Measurements from ENCODE around the gene TMEM267.

DNA sequence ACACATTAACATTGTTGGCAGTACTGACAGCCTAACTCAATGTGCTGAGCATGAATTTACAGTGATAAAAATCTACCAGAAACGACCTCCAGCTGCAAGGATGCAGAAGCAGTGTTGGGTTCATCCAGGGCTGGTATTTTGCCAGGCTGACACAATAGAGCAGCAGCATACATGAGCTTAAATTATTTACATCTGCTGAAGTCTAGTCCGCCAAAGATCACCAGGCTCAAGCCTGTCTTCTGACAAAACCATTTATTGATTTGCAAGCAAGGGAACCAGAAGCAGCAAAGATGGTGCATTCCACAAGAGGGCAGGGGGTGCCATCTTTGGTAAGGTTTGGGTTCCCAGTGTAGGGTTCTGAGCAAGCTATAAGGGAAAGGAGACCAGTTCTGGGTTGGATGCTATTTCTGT lies 40.0 kb upstream of the TMEM267 start:
- no peak for TF ChIP-seq POLR2A (IDR thresholded peaks at IDR 0.05)
- TF ChIP-seq CTCF (IDR thresholded peaks at IDR 0.05), result no peak
